ENCODE data around the gene GLA. TPM values are rescaled to one million over a fixed set of nuclear protein-coding genes. Genes with fewer than 3 reads are reported as not detected.

The GLA gene
- total and polyA plus RNA-seq, 9 of the 15 experiments (the other 6 are each of a cell fraction or from before 2014, with no cell fraction given): 41.7 to 146 (median 73.8) TPM

- TF ChIP-seq PRDM10 (IDR thresholded peaks at IDR 0.05; ENCODE audit: partially characterized antibody) (no peak), XRCC4 (IDR thresholded peaks at IDR 0.05; ENCODE audit: extremely low read depth, insufficient read depth, insufficient read length) (no peak), XRCC3 (IDR thresholded peaks at IDR 0.05) (no peak), POLR3G (IDR thresholded peaks at IDR 0.05; ENCODE audit: extremely low read depth, insufficient read length, insufficient replicate concordance) (no peak), TAF1 (IDR thresholded peaks at IDR 0.05; ENCODE audit: control insufficient read depth, extremely low read depth, insufficient read depth, low read length, severe bottlenecking) (no peak), RBFOX2 (IDR thresholded peaks at IDR 0.05; ENCODE audit: low read depth, low read length) (peak; percentile 39; the same call in 1 of the 2 replicates), MTA1 (IDR thresholded peaks at IDR 0.05; ENCODE audit: borderline replicate concordance) (no peak), ZNF699 (CRISPR knock-in tag; IDR thresholded peaks at IDR 0.05; ENCODE audit: insufficient replicate concordance) (no peak), KLF1 (tag; IDR thresholded peaks at IDR 0.05) (no peak), ZKSCAN1 (IDR thresholded peaks at IDR 0.05; ENCODE audit: low read depth, low read length) (no peak), TRIM28 (IDR thresholded peaks at IDR 0.05) (no peak), SRSF7 (optimal IDR thresholded peaks at IDR 0.05; ENCODE audit: low read depth, low read length) (no peak), E2F6 (IDR thresholded peaks at IDR 0.05; ENCODE audit: borderline replicate concordance in 1 of 2, extremely low read depth in 1 of 2, insufficient read depth in 1 of 2, insufficient read length in 1 of 2, low read depth in 1 of 2, low read length in 1 of 2, poor library complexity in 1 of 2, severe bottlenecking in 1 of 2) (no peak), SNAPC5 (CRISPR knock-in tag; IDR thresholded peaks at IDR 0.05) (no peak), DMBX1 (CRISPR knock-in tag; IDR thresholded peaks at IDR 0.05; ENCODE audit: borderline replicate concordance) (no peak), ZNF316 (IDR thresholded peaks at IDR 0.05) (peak; percentile 87), ZSCAN29 (IDR thresholded peaks at IDR 0.05) (no peak), TCFL5 (CRISPR knock-in tag; conservative IDR thresholded peaks at IDR 0.05) (no peak), ZFP30 (CRISPR knock-in tag; IDR thresholded peaks at IDR 0.05; ENCODE audit: borderline replicate concordance) (no peak)
Observed at GRCh38 chrX:101393530-101394305, 14.0 kb downstream of the GLA start (continued).

All from K562 (cell line).